ENCODE data around the gene MRPS15. TPM values are rescaled to one million over a fixed set of nuclear protein-coding genes. Genes with fewer than 3 reads are reported as not detected.

MRPS15 gene
- total and polyA plus RNA-seq, 2 of the 13 experiments (the other 11 are each of a cell fraction or from before 2014, with no cell fraction given) = 59.0 to 113 TPM

- TF ChIP-seq, protein P1, sequence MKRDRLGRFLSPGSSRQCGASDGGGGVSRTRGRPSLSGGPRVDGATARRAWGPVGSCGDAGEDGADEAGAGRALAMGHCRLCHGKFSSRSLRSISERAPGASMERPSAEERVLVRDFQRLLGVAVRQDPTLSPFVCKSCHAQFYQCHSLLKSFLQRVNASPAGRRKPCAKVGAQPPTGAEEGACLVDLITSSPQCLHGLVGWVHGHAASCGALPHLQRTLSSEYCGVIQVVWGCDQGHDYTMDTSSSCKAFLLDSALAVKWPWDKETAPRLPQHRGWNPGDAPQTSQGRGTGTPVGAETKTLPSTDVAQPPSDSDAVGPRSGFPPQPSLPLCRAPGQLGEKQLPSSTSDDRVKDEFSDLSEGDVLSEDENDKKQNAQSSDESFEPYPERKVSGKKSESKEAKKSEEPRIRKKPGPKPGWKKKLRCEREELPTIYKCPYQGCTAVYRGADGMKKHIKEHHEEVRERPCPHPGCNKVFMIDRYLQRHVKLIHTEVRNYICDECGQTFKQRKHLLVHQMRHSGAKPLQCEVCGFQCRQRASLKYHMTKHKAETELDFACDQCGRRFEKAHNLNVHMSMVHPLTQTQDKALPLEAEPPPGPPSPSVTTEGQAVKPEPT (CRISPR knock-in tag; IDR thresholded peaks at IDR 0.05; ENCODE audit: low read depth) = no peak
- TF ChIP-seq ZNF75D (CRISPR knock-in tag; IDR thresholded peaks at IDR 0.05; ENCODE audit: borderline replicate concordance) = no peak
- TF ChIP-seq, protein P2, sequence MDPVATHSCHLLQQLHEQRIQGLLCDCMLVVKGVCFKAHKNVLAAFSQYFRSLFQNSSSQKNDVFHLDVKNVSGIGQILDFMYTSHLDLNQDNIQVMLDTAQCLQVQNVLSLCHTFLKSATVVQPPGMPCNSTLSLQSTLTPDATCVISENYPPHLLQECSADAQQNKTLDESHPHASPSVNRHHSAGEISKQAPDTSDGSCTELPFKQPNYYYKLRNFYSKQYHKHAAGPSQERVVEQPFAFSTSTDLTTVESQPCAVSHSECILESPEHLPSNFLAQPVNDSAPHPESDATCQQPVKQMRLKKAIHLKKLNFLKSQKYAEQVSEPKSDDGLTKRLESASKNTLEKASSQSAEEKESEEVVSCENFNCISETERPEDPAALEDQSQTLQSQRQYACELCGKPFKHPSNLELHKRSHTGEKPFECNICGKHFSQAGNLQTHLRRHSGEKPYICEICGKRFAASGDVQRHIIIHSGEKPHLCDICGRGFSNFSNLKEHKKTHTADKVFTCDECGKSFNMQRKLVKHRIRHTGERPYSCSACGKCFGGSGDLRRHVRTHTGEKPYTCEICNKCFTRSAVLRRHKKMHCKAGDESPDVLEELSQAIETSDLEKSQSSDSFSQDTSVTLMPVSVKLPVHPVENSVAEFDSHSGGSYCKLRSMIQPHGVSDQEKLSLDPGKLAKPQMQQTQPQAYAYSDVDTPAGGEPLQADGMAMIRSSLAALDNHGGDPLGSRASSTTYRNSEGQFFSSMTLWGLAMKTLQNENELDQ (CRISPR knock-in tag; IDR thresholded peaks at IDR 0.05; ENCODE audit: borderline replicate concordance) = no peak
- TF ChIP-seq CENPT (CRISPR knock-in tag; IDR thresholded peaks at IDR 0.05; ENCODE audit: low read depth) = no peak
- no peak for TF ChIP-seq MNT (IDR thresholded peaks at IDR 0.05)
- TF ChIP-seq NFAT5 (CRISPR knock-in tag; IDR thresholded peaks at IDR 0.05) = no peak
- TF ChIP-seq GATAD2A (CRISPR knock-in tag; IDR thresholded peaks at IDR 0.05) = 0 out of 2 replicates have a peak, but pooled peaks have one; percentile 22
- TF ChIP-seq TEAD3 (CRISPR knock-in tag; optimal IDR thresholded peaks at IDR 0.05; ENCODE audit: borderline replicate concordance) = peak; percentile 15
- no peak for TF ChIP-seq ZNF83 (CRISPR knock-in tag; IDR thresholded peaks at IDR 0.05; ENCODE audit: borderline replicate concordance)
- TF ChIP-seq KDM5A (IDR thresholded peaks at IDR 0.05; ENCODE audit: borderline replicate concordance, low read length) = no peak
- TF ChIP-seq, protein P3, sequence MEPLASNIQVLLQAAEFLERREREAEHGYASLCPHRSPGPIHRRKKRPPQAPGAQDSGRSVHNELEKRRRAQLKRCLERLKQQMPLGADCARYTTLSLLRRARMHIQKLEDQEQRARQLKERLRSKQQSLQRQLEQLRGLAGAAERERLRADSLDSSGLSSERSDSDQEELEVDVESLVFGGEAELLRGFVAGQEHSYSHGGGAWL (CRISPR knock-in tag; IDR thresholded peaks at IDR 0.05) = no peak
- TF ChIP-seq ZNF10 (CRISPR knock-in tag; IDR thresholded peaks at IDR 0.05; ENCODE audit: borderline replicate concordance, low read depth) = no peak
- no peak for TF ChIP-seq ZNF790 (CRISPR knock-in tag; IDR thresholded peaks at IDR 0.05; ENCODE audit: borderline replicate concordance)
- TF ChIP-seq ZNF264 (CRISPR knock-in tag; IDR thresholded peaks at IDR 0.05) = no peak
- peak; percentile 88 for TF ChIP-seq RAD21 (CRISPR knock-in tag; IDR thresholded peaks at IDR 0.05)
- 0 out of 2 replicates have a peak, but pooled peaks have one; percentile 6 for TF ChIP-seq FOXA3 (CRISPR knock-in tag; IDR thresholded peaks at IDR 0.05)
- TF ChIP-seq ZNF768 (CRISPR knock-in tag; IDR thresholded peaks at IDR 0.05) = no peak
- no peak for TF ChIP-seq ZNF746 (CRISPR knock-in tag; IDR thresholded peaks at IDR 0.05)
- TF ChIP-seq TEAD2 (CRISPR knock-in tag; IDR thresholded peaks at IDR 0.05) = no peak
- TF ChIP-seq SYNCRIP (IDR thresholded peaks at IDR 0.05; ENCODE audit: insufficient read depth, low read depth, low read length) = no peak
Observed at GRCh38 chr1:36420836-36421317, 43.3 kb downstream of the MRPS15 start (continued).

Data from HepG2 (cell line).